ENCODE results near the gene HBEGF. TPM values are rescaled to one million over a fixed set of nuclear protein-coding genes. Genes with fewer than 3 reads are reported as not detected.

The HBEGF gene
- total RNA-seq, 1 experiment from 2014 or later, result 12.3 TPM

GRCh38 chr5:140303966-140304365 is 42.4 kb downstream of the HBEGF start:
- ChIA-PET CTCF (interaction anchor here (0.9 to 1.5 kb wide), 2 partner anchors 41 to 43 kb away, joined by 3 to 4 read pairs; partner anchors contain the start of gene HBEGF), POLR2A (no interaction called here), RAD21 (ENCODE audit: low non-redundant PET in 1 of 2, low total read pairs in 2 of 2, uncharacterized antibody in 2 of 2, unreplicated experiment in 2 of 2) (no interaction called here)
- H3K27me3 ChIP-seq (ENCODE audit: insufficient read depth, low read length), result no peaks in the 10 kb centered on the region
- no peak overlapping the region; the same call in 1 of the 2 replicates for H3K9ac ChIP-seq (ENCODE audit: low read length)
- DNase-seq (ENCODE audit: low read depth, low spot score) (no peak), ATAC-seq (no peak)
- peak overlapping the region; percentile 90; the same call in 1 of the 2 replicates for H3K4me2 ChIP-seq (ENCODE audit: low read length)
- TF ChIP-seq ATF3 (IDR thresholded peaks at IDR 0.05) (no peak), SRF (IDR thresholded peaks at IDR 0.05; ENCODE audit: low read depth) (no peak), SIN3A (IDR thresholded peaks at IDR 0.05; ENCODE audit: low read depth) (no peak), EGR1 (IDR thresholded peaks at IDR 0.05; ENCODE audit: low read depth) (no peak), EZH2phosphoT487 (IDR thresholded peaks at IDR 0.05; ENCODE audit: borderline replicate concordance) (no peak), RAD21 (IDR thresholded peaks at IDR 0.05; ENCODE audit: low read depth) (no peak), TCF7L2 (IDR thresholded peaks at IDR 0.05; ENCODE audit: borderline replicate concordance, extremely low read depth, insufficient read depth, insufficient read length) (no peak), ZNF274 (IDR thresholded peaks at IDR 0.05; ENCODE audit: low read depth, low read length) (no peak), EZH2 (IDR thresholded peaks at IDR 0.05) (no peak), ELF1 (IDR thresholded peaks at IDR 0.05; ENCODE audit: borderline replicate concordance, low read depth) (no peak), CEBPB (IDR thresholded peaks at IDR 0.05; ENCODE audit: low read depth) (no peak), CBX3 (IDR thresholded peaks at IDR 0.05; ENCODE audit: low read depth) (no peak), ZFX (IDR thresholded peaks at IDR 0.05) (no peak), YY1 (IDR thresholded peaks at IDR 0.05; ENCODE audit: extremely low read depth, insufficient replicate concordance, low read depth, low read length) (no peak), FOSL1 (IDR thresholded peaks at IDR 0.05; ENCODE audit: low read depth) (no peak), POLR2A (IDR thresholded peaks at IDR 0.05; ENCODE audit: borderline replicate concordance, extremely low read depth, insufficient read depth, insufficient read length) (no peak), JUND (IDR thresholded peaks at IDR 0.05) (no peak)
- TF ChIP-seq, protein P1, sequence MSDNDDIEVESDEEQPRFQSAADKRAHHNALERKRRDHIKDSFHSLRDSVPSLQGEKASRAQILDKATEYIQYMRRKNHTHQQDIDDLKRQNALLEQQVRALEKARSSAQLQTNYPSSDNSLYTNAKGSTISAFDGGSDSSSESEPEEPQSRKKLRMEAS (IDR thresholded peaks at IDR 0.05), result no peak
- TF ChIP-seq, protein P2, sequence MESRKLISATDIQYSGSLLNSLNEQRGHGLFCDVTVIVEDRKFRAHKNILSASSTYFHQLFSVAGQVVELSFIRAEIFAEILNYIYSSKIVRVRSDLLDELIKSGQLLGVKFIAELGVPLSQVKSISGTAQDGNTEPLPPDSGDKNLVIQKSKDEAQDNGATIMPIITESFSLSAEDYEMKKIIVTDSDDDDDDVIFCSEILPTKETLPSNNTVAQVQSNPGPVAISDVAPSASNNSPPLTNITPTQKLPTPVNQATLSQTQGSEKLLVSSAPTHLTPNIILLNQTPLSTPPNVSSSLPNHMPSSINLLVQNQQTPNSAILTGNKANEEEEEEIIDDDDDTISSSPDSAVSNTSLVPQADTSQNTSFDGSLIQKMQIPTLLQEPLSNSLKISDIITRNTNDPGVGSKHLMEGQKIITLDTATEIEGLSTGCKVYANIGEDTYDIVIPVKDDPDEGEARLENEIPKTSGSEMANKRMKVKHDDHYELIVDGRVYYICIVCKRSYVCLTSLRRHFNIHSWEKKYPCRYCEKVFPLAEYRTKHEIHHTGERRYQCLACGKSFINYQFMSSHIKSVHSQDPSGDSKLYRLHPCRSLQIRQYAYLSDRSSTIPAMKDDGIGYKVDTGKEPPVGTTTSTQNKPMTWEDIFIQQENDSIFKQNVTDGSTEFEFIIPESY (IDR thresholded peaks at IDR 0.05; ENCODE audit: extremely low read depth, insufficient replicate concordance, low read length), result no peak
- H3K9me3 ChIP-seq (ENCODE audit: control insufficient read depth in 1 of 2, insufficient read depth in 1 of 2, low read depth in 1 of 2, low read length in 2 of 2), result no peaks in the 10 kb centered on the region
- H2AFZ ChIP-seq (ENCODE audit: low read depth, low read length, poor library complexity, severe bottlenecking), result no peak overlapping the region
- H3K27ac ChIP-seq (ENCODE audit: low read depth, low read length), result no peak overlapping the region
- no peaks in the 10 kb centered on the region for H4K20me1 ChIP-seq (ENCODE audit: insufficient read depth)
- no TSS peak for BruUV-seq (replicated peaks)
- H3K36me3 ChIP-seq (ENCODE audit: control insufficient read depth in 1 of 2, insufficient read depth in 2 of 2, low read length in 2 of 2), result no peaks in the 10 kb centered on the region
- peaks cover 12 to 32% of the 10 kb centered on the region in 2 experiments; a peak in 3 of 4 replicates for H3K4me1 ChIP-seq (ENCODE audit: control insufficient read depth in 1 of 2, insufficient read depth in 2 of 2, low read length in 2 of 2)
- no peaks in the 10 kb centered on the region for H3K9me2 ChIP-seq (ENCODE audit: insufficient read depth)
- H3K79me2 ChIP-seq (ENCODE audit: insufficient read depth, low read length), result peaks cover 32% of the 10 kb centered on the region
- intact Hi-C loops (cut with micrococcal nuclease), result no loop called here
- no peak overlapping the region for H3K4me3 ChIP-seq (replicated peaks in 1 of 2; ENCODE audit: low read depth in 1 of 2, low read length in 2 of 2)
